Measurements from ENCODE around the gene IL17C.

IL17C gene

DNA sequence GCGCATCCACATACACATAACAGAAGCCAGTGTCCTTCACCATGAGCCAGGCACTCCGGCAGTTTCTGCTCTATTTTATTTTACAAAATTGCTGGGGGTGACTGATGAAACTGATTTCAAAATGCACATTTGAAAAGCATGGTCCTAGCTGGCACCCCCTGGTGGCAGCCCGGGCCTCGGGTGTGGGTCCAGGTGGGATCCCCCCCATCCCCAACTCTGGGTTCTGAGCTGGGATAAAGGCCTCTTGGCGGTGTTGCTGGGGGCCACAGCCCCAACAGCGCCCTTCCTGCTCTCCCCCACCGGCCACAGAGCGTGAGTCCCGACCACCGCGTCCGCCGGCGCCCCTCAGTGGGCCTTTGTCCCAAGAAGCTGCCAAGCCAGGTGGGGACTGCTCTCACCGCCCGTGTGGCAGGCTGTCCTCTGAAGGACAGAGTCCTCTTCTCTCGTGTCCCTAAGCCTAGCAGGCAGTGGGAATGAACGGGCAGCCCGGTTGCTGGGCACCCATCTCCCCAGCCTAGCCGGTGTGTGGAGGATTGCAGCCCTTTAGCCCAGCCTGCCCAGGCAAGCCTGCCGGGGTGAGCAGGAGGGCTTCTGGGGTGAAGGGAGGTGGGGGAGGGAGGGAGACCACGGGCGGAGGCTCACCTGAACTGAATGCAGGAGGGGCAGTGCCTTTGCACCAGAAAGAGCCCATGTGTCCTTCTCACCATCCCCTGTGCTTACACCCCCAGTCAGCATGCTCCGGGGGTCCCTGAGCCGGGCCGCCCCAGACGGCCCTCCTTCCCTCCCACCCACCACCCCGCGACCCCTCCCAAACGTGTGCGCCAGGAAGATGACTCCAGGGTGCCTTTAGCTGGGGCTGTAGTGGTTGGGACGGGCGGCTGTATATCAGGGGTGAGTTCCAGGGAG is 47.0 kb downstream of the IL17C start:
- DNase-seq (ENCODE audit: low read depth): no peak

DNA sequence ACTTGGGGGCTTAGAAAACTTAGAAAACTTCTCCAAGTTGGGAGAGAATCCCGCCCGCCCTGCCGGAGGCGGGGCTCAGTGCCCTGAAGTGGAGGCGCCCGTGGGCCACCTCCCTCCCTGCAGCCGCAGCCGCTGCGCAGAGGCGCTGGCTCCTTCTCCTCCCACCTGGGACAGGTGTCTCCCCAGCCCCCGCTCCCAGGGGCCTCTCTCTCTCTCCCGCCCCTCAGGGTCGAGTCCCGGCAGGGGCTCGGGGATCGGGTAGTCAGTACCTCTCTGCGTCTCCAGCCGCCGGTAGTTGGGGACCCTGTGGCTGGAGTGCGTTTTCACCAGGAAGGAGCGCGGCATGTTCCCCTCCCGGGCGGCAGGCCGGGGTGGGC is 47.7 kb downstream of the IL17C start:
- DNase-seq (ENCODE audit: low read depth): peak; percentile 51

GRCh38 chr16:88686439-88687253 is 48.3 kb downstream of the IL17C start, which contains the start of gene SNAI3:
TSS of gene SNAI3 (minus strand) at chr16:88686507. CDS start at chr16:88686406, 101 bp downstream.
- DNase-seq (ENCODE audit: low read depth): peak; percentile 78

DNA sequence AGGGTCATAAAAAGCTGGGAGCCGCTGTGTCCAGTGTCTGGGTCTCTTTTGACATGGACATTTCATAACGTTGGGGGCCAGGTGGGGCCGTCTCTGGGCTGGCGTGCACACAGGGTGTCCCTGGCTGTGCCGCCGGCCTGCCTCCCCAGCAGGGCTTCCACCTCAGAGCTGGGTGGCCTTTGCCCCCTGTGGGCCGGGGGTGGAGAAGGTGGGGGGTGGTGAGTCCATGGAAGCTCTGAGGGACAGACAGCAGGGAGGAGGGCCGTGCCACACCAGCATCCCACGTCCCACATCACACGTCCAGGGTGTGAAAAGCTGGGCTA is 48.8 kb downstream of the IL17C start:
- DNase-seq (ENCODE audit: low read depth): no peak

- DNase-seq (ENCODE audit: low read depth): no peak
Measured at GRCh38 chr16:88687676-88688012, 49.3 kb downstream of the IL17C start.

DNA sequence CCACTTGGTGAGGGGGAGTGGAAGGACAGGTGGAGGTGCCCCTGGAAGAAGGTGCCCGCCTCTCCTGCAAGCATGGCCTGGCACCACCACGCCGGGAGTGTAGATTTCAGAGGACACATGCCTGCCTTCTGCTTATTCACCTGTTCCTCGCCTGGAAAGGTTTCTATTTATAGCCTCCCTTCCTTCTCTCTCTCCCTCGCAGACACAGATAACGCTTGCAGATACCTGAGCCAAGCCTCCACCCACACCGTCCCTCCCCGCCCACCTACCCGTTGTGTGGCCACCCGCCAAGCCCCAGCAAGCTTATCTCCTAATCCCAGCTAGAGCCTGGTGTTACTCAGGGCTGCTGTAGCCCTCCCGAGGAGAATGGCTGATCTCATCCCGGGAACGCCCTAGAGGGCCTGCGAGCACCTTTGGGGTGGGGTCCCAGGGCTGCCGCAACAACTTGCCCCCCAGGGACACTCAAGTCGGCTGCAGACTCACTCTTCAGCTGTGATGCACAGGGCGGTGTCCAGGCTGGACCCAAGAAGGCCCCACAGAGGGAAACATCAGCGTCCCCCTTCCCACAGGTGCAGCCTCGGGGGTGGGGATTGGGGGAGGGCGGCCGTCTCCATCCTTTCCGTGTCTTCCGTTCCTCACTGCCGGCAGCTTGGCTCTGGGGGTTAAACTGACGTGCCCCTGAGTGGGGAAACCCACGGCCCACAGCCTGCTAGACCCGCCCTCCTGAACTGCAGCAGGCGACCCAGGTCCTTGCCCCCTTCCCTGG is 49.8 kb downstream of the IL17C start:
- no peak for DNase-seq (ENCODE audit: low read depth)

Data from T-helper 22 cell (primary cell).